Measurements from ENCODE around the gene PLA2G4C.

Gene PLA2G4C

GRCh38 chr19:48004236-48004635 lies 106.4 kb downstream of the PLA2G4C start:
- H3K4me3 ChIP-seq (ENCODE audit: insufficient read depth, low read depth, low read length), result no peak overlapping the region
- WGBS, 2 experiments, result 79 to 84% methylated on average over 6 of the region's 6 CpGs
- H3K4me1 ChIP-seq (ENCODE audit: control insufficient read depth, insufficient read depth, low read length), result no peaks in the 10 kb centered on the region
- H3K27me3 ChIP-seq (ENCODE audit: control insufficient read depth, insufficient read depth, low read length, poor library complexity, severe bottlenecking), result no peaks in the 10 kb centered on the region
- no peaks in the 10 kb centered on the region for H3K9me3 ChIP-seq (ENCODE audit: control insufficient read depth, low read length)
- H3K36me3 ChIP-seq (ENCODE audit: control insufficient read depth, insufficient read depth, low read length), result no peaks in the 10 kb centered on the region
- no peak overlapping the region for H3K27ac ChIP-seq (ENCODE audit: insufficient read depth, low read depth, low read length, poor library complexity, severe bottlenecking)

DNA sequence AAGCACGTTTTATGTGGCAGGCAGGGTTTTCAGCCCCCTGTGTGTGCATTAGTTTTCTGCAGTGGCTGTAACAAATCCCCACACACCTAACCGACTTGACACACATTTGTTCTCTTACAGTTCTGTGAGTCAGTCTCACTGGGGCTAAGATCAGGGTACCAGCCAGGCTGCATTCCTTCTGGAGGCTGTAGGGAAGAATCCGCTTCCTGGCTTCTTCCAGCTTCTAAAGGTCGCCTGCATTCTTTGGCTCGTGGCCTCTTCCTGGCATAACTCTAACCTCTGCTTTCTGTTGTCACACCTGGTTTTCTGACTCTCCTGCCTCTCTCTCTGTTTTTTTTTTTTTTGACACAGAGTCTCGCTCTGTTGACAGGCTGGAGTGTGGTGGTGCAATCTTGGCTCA lies 109.8 kb downstream of the PLA2G4C start:
- Histone ChIP-seq H3K4me3 (ENCODE audit: insufficient read depth, low read depth, low read length) (no peak overlapping the region), H3K27me3 (ENCODE audit: control insufficient read depth, insufficient read depth, low read length, poor library complexity, severe bottlenecking) (no peaks in the 10 kb centered on the region), H3K4me1 (ENCODE audit: control insufficient read depth, insufficient read depth, low read length) (no peaks in the 10 kb centered on the region), H3K9me3 (ENCODE audit: control insufficient read depth, low read length) (no peaks in the 10 kb centered on the region), H3K27ac (ENCODE audit: insufficient read depth, low read depth, low read length, poor library complexity, severe bottlenecking) (no peak overlapping the region), H3K36me3 (ENCODE audit: control insufficient read depth, insufficient read depth, low read length) (no peaks in the 10 kb centered on the region)
- 82 to 88% methylated on average over 6 of the region's 6 CpGs for WGBS, 2 experiments

DNA sequence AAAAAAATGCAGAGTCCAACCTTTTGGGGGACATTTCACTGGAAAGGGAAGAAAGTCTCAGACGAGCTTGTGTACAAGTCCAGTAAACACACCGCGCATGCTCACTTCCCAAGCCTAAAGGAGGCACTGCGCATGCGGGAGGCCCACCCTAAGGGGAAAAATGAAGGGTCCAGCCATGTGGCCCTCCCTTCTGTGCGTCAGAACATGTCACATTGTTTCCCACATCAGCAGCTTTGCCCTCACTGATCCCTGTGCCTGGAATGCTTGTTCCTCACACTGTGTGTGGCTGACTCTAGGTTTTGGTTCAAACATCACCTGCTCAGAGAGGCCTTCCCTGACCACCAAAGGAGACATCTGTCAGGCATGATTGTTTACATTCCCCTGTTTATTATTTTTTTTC lies 111.8 kb downstream of the PLA2G4C start:
- H3K36me3 ChIP-seq (ENCODE audit: control insufficient read depth, insufficient read depth, low read length), result no peaks in the 10 kb centered on the region
- no peak overlapping the region for H3K27ac ChIP-seq (ENCODE audit: insufficient read depth, low read depth, low read length, poor library complexity, severe bottlenecking)
- H3K9me3 ChIP-seq (ENCODE audit: control insufficient read depth, low read length), result no peaks in the 10 kb centered on the region
- H3K4me3 ChIP-seq (ENCODE audit: insufficient read depth, low read depth, low read length), result no peak overlapping the region
- WGBS, 2 experiments, result 89 to 93% methylated on average over 6 of the region's 6 CpGs
- H3K27me3 ChIP-seq (ENCODE audit: control insufficient read depth, insufficient read depth, low read length, poor library complexity, severe bottlenecking), result no peaks in the 10 kb centered on the region
- H3K4me1 ChIP-seq (ENCODE audit: control insufficient read depth, insufficient read depth, low read length), result no peaks in the 10 kb centered on the region
